Activated CD4-positive, alpha-beta T cell treated with anti-CD3 and anti-CD28 coated beads for 1 hour (primary cell): ENCODE measurements around the gene SHBG.
"Not testable (repeated sequence)": the region's sequence is repeated elsewhere in the genome, so short reads cannot be mapped to it uniquely, and the experiment has no call there.

Source experiments
- DNase-seq: peaks from one replicate; pipeline ENCODE4 v3.0.0-alpha.2; 2020

SHBG gene

GRCh38 chr17:7629939-7630571 lies at the start of gene SHBG:
SHBG (plus strand) TSS chr17:7630135; CDS start chr17:7630173, 38 bp downstream.
- no peak for DNase-seq

- DNase-seq: no peak
Observed at GRCh38 chr17:7580604-7581575, 49.0 kb upstream of the SHBG start.

- DNase-seq: no peak
Observed at GRCh38 chr17:7582396-7583252, 47.3 kb upstream of the SHBG start.

- DNase-seq: peak; percentile 92
Observed at GRCh38 chr17:7583253-7584109, 46.5 kb upstream of the SHBG start, which contains the start of gene MPDU1. MPDU1 (plus strand) TSS chr17:7583852; CDS start chr17:7583863, 11 bp downstream.

GRCh38 chr17:7586673-7587419 lies 43.1 kb upstream of the SHBG start:
- no peak for DNase-seq

- no peak for DNase-seq
Observed at GRCh38 chr17:7587420-7588151, 42.3 kb upstream of the SHBG start.

- DNase-seq: no peak
Observed at GRCh38 chr17:7588553-7589203, 41.3 kb upstream of the SHBG start.

- DNase-seq: peak; percentile 56
Observed at GRCh38 chr17:7589204-7589868, 40.6 kb upstream of the SHBG start.

- DNase-seq: no peak
Observed at GRCh38 chr17:7589891-7590691, 39.8 kb upstream of the SHBG start, which contains the start of gene SOX15. SOX15 (minus strand) TSS chr17:7590094; CDS start chr17:7589676, 418 bp downstream.

GRCh38 chr17:7590743-7591142 lies 39.2 kb upstream of the SHBG start:
- no peak for DNase-seq

GRCh38 chr17:7591596-7591995 lies 38.3 kb upstream of the SHBG start:
- no peak for DNase-seq

GRCh38 chr17:7592422-7593021 lies 37.4 kb upstream of the SHBG start:
- no peak for DNase-seq

GRCh38 chr17:7593296-7593695 lies 36.6 kb upstream of the SHBG start:
- no peak for DNase-seq

- DNase-seq: not testable (repeated sequence)
Observed at GRCh38 chr17:7597561-7597960, 32.4 kb upstream of the SHBG start.

- no peak for DNase-seq
Observed at GRCh38 chr17:7606280-7606679, 23.7 kb upstream of the SHBG start.

- DNase-seq: no peak
Observed at GRCh38 chr17:7610641-7611040, 19.3 kb upstream of the SHBG start.

- no peak for DNase-seq
Observed at GRCh38 chr17:7611635-7612293, 18.2 kb upstream of the SHBG start.
